ENCODE results near the gene GPATCH4. TPM values are rescaled to one million over a fixed set of nuclear protein-coding genes. Genes with fewer than 3 reads are reported as not detected.
A peak's percentile ranks its signal among the peaks of the same experiment; 100 is the strongest.

GPATCH4 gene
- total and polyA plus RNA-seq, 11 donors = 8.8 to 67.5 (median 15.5) TPM

- peak overlapping the region in 9 of 12 donors; percentile 14 to 81 (median 67) for H3K27ac ChIP-seq
- intact Hi-C loops (cut with DNase I) = loop anchor here in 9 of 10 donors (1.0 to 10.0 kb wide), 7 partner anchors 31 to 103 kb away; partner anchors contain the start of genes ISG20L2 (in 3 of the 9), METTL25B (in 3 of the 9) and NES (in 1 of the 9)
- DNase-seq = peak in 4 of 5 donors; percentile 46 to 81 (median 64)
- ATAC-seq = peak; percentile 40 to 67 (median 48)
- 1 to 2% (median 2%) methylated on average over 28 to 45 of the region's 45 CpGs for WGBS, 4 donors
- peak overlapping the region; percentile 26 to 59 (median 50) for H3K4me3 ChIP-seq
- peaks cover 5 to 36% (median 22%) of the 10 kb centered on the region in 12 donors for H3K4me1 ChIP-seq
- no peaks in the 10 kb centered on the region for H3K36me3 ChIP-seq
- H3K9me3 ChIP-seq = no peaks in the 10 kb centered on the region
- TF ChIP-seq CTCF (IDR thresholded peaks at IDR 0.05) (peak; percentile 62 to 85 (median 80)), POLR2A (IDR thresholded peaks at IDR 0.05) (no peak)
- H3K27me3 ChIP-seq = peaks cover 3 to 67% (median 50%) of the 10 kb centered on the region in 9 donors
These were observed 24.3 kb upstream of the GPATCH4 start for GRCh38 chr1:156625436-156626078.

- intact Hi-C loops (cut with DNase I) = loop anchor here in 7 of 10 donors (1.0 to 10.0 kb wide), 6 partner anchors 32 to 102 kb away; partner anchors contain the start of genes ISG20L2 (in 2 of the 7), METTL25B (in 2 of the 7) and NES (in 1 of the 7)
- peak overlapping the region; percentile 26 to 59 (median 50) for H3K4me3 ChIP-seq
- no peaks in the 10 kb centered on the region for H3K36me3 ChIP-seq
- H3K9me3 ChIP-seq = no peaks in the 10 kb centered on the region
- peaks cover 5 to 36% (median 23%) of the 10 kb centered on the region in 12 donors for H3K4me1 ChIP-seq
- H3K27ac ChIP-seq = peak overlapping the region in 11 of 12 donors; percentile 2 to 81 (median 59)
- TF ChIP-seq CTCF (IDR thresholded peaks at IDR 0.05) = no peak
- no peak for TF ChIP-seq POLR2A (IDR thresholded peaks at IDR 0.05)
- peaks cover 3 to 61% (median 45%) of the 10 kb centered on the region in 9 donors for H3K27me3 ChIP-seq
- ATAC-seq (peak in 2 of 4 donors; percentile 4 to 23), DNase-seq (no peak)
- 1 to 6% (median 2%) methylated on average over 29 to 55 of the region's 55 CpGs for WGBS, 4 donors
These were observed 23.6 kb upstream of the GPATCH4 start for GRCh38 chr1:156624814-156625435.

- peaks cover 3 to 54% (median 49%) of the 10 kb centered on the region in 9 donors for H3K27me3 ChIP-seq
- WGBS, 4 donors = 1 to 2% (median 1%) methylated on average over 58 to 87 of the region's 87 CpGs
- peak overlapping the region in 11 of 12 donors; percentile 2 to 81 (median 59) for H3K27ac ChIP-seq
- intact Hi-C loops (cut with DNase I) = loop anchor here in 3 of 10 donors (2.0 to 10.0 kb wide), 3 partner anchors 33 to 101 kb away; partner anchors contain the start of genes ISG20L2 (in 1 of the 3) and METTL25B (in 1 of the 3)
- no peaks in the 10 kb centered on the region for H3K9me3 ChIP-seq
- TF ChIP-seq POLR2A (IDR thresholded peaks at IDR 0.05) (no peak), CTCF (IDR thresholded peaks at IDR 0.05) (peak in 9 of 12 donors; percentile 3 to 53 (median 35))
- H3K36me3 ChIP-seq = no peaks in the 10 kb centered on the region
- DNase-seq = peak; percentile 49 to 77 (median 70)
- H3K4me3 ChIP-seq = peak overlapping the region; percentile 26 to 59 (median 50)
- ATAC-seq = peak; percentile 20 to 82 (median 78)
- peaks cover 5 to 36% (median 23%) of the 10 kb centered on the region in 12 donors for H3K4me1 ChIP-seq
These were observed 22.9 kb upstream of the GPATCH4 start for GRCh38 chr1:156623946-156624813.

Data from heart left ventricle (tissue), 16 donors.